ENCODE measurements around the gene SCAPER.

DNA sequence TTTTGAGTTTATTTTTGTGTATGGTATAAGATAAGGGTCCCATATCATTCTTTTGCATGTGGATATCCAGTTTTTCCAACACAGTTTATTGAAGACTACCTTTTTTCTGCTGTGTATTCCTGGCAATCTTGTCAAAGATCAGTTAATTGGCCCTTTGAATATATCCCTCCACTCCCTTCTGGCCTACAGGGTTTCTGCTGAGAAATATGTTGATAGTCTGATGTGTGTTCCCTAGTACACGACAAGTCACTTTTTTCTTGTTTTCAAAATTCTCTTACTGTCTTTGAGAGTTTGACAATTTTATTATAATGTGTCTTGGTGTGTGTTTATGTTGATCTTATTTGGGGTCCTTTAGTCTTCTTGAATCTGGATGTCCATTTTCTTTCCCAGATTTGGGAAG lies 439.4 kb downstream of the SCAPER start:
- no peak for TF ChIP-seq STAT3 (IDR thresholded peaks at IDR 0.05; ENCODE audit: low read depth, low read length)
- TF ChIP-seq ZSCAN29 (IDR thresholded peaks at IDR 0.05) = no peak
- TF ChIP-seq EZH2 (IDR thresholded peaks at IDR 0.05; ENCODE audit: borderline replicate concordance, control insufficient read depth, low read depth, low read length) = no peak
- no peak for TF ChIP-seq CEBPB (IDR thresholded peaks at IDR 0.05; ENCODE audit: borderline replicate concordance in 1 of 2, low read depth in 2 of 2, low read length in 2 of 2)
- TF ChIP-seq SIN3A (IDR thresholded peaks at IDR 0.05; ENCODE audit: low read depth, low read length) = no peak
- no peak for TF ChIP-seq ZBED1 (IDR thresholded peaks at IDR 0.05; ENCODE audit: borderline replicate concordance)
- TF ChIP-seq, protein P1, sequence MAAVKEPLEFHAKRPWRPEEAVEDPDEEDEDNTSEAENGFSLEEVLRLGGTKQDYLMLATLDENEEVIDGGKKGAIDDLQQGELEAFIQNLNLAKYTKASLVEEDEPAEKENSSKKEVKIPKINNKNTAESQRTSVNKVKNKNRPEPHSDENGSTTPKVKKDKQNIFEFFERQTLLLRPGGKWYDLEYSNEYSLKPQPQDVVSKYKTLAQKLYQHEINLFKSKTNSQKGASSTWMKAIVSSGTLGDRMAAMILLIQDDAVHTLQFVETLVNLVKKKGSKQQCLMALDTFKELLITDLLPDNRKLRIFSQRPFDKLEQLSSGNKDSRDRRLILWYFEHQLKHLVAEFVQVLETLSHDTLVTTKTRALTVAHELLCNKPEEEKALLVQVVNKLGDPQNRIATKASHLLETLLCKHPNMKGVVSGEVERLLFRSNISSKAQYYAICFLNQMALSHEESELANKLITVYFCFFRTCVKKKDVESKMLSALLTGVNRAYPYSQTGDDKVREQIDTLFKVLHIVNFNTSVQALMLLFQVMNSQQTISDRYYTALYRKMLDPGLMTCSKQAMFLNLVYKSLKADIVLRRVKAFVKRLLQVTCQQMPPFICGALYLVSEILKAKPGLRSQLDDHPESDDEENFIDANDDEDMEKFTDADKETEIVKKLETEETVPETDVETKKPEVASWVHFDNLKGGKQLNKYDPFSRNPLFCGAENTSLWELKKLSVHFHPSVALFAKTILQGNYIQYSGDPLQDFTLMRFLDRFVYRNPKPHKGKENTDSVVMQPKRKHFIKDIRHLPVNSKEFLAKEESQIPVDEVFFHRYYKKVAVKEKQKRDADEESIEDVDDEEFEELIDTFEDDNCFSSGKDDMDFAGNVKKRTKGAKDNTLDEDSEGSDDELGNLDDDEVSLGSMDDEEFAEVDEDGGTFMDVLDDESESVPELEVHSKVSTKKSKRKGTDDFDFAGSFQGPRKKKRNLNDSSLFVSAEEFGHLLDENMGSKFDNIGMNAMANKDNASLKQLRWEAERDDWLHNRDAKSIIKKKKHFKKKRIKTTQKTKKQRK (IDR thresholded peaks at IDR 0.05; ENCODE audit: low read depth, low read length) = no peak
- no peak for TF ChIP-seq ZNF274 (IDR thresholded peaks at IDR 0.05; ENCODE audit: insufficient read depth, insufficient read length)

Measured in GM12878 (cell line).